Upper lobe of right lung (tissue), 1 donor: ENCODE results near the gene CEP112. TPM values are rescaled to one million over a fixed set of nuclear protein-coding genes. Genes with fewer than 3 reads are reported as not detected.

ENCODE experiments used
- ATAC-seq: fragments of 200-7000 bp; cut with Tn5 transposase; one replicate; pipeline ENCODE4 v1.9.1; 2020; ENCODE audit warnings: mild to moderate bottlenecking, moderate library complexity
- DNase-seq: peaks from one replicate; pipeline ENCODE4 v3.0.0-alpha.2; 2020
- H3K27ac ChIP-seq: fragments of 200-600 bp; one replicate; pipeline ENCODE4 v1.8.0; 2022
- H3K27me3 ChIP-seq: fragments of 200-600 bp; one replicate; pipeline ENCODE4 v1.8.0; 2022; ENCODE audit warnings: mild to moderate bottlenecking
- H3K36me3 ChIP-seq: fragments of 200-600 bp; one replicate; pipeline ENCODE4 v1.8.0; 2022
- H3K4me1 ChIP-seq: fragments of 200-600 bp; one replicate; pipeline ENCODE4 v1.8.0; 2022
- H3K4me3 ChIP-seq: fragments of 200-600 bp; one replicate; pipeline ENCODE4 v1.8.0; 2022; ENCODE audit warnings: mild to moderate bottlenecking
- H3K9me3 ChIP-seq: fragments of 200-600 bp; one replicate; pipeline ENCODE4 v1.8.0; 2022
- intact Hi-C: fragments of 100-400 bp; cut with DNase I; formaldehyde crosslinking; loops from one replicate; pipeline ENCODE4 v1.11.0; 2022
- total RNA-seq: library from RNA; stranded (reverse); fragmentation: NEBNext Ultra II Directional; extraction: Animal tissue kit (Norgen Biotek cat#: 25700); gene quantifications from one replicate; pipeline ENCODE4 v1.2.1, GENCODE V29; 2021
- TF ChIP-seq, protein P1 (sequence below): fragments of 200-600 bp; IDR thresholded peaks from one replicate; pipeline ENCODE4 v1.8.0; 2022; ENCODE audit warnings: antibody characterized with exemption
- donor health status: DM: no; HTN: yes; CAD: no; lungs with severe emphysema.

The CEP112 gene
- total RNA-seq, 1 donor from 2014 or later, result 32.9 TPM

- Histone ChIP-seq H3K27me3 (no peaks in the 10 kb centered on the region), H3K36me3 (no peaks in the 10 kb centered on the region), H3K9me3 (peaks cover 12% of the 10 kb centered on the region), H3K27ac (no peak overlapping the region), H3K4me3 (no peak overlapping the region), H3K4me1 (no peaks in the 10 kb centered on the region)
- ATAC-seq, result no peak
- DNase-seq, result no peak
- intact Hi-C loops, result loop anchor here (10.0 kb wide), 1 partner anchor 505 kb away; no protein-coding TSS in a partner anchor
- TF ChIP-seq, protein P1, sequence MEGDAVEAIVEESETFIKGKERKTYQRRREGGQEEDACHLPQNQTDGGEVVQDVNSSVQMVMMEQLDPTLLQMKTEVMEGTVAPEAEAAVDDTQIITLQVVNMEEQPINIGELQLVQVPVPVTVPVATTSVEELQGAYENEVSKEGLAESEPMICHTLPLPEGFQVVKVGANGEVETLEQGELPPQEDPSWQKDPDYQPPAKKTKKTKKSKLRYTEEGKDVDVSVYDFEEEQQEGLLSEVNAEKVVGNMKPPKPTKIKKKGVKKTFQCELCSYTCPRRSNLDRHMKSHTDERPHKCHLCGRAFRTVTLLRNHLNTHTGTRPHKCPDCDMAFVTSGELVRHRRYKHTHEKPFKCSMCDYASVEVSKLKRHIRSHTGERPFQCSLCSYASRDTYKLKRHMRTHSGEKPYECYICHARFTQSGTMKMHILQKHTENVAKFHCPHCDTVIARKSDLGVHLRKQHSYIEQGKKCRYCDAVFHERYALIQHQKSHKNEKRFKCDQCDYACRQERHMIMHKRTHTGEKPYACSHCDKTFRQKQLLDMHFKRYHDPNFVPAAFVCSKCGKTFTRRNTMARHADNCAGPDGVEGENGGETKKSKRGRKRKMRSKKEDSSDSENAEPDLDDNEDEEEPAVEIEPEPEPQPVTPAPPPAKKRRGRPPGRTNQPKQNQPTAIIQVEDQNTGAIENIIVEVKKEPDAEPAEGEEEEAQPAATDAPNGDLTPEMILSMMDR, result no peak
Measured at GRCh38 chr17:65799454-65799853, 392.5 kb downstream of the CEP112 start.

- Histone ChIP-seq H3K27ac (no peak overlapping the region), H3K27me3 (no peaks in the 10 kb centered on the region), H3K36me3 (no peaks in the 10 kb centered on the region), H3K9me3 (peaks cover 12% of the 10 kb centered on the region), H3K4me1 (no peaks in the 10 kb centered on the region), H3K4me3 (no peak overlapping the region)
- DNase-seq (no peak), ATAC-seq (no peak)
- TF ChIP-seq, protein P1, result no peak
- intact Hi-C loops, result loop anchor here (10.0 kb wide), 1 partner anchor 503 kb away; no protein-coding TSS in a partner anchor
Measured at GRCh38 chr17:65797809-65798208, 394.1 kb downstream of the CEP112 start.

GRCh38 chr17:65797101-65797500, 394.8 kb downstream of the CEP112 start:
- H3K4me3 ChIP-seq, result no peak overlapping the region
- no peaks in the 10 kb centered on the region for H3K36me3 ChIP-seq
- H3K27me3 ChIP-seq, result no peaks in the 10 kb centered on the region
- DNase-seq, result no peak
- peaks cover 10% of the 10 kb centered on the region for H3K9me3 ChIP-seq
- H3K27ac ChIP-seq, result no peak overlapping the region
- intact Hi-C loops, result loop anchor here (10.0 kb wide), 1 partner anchor 502 kb away; no protein-coding TSS in a partner anchor
- TF ChIP-seq, protein P1, result no peak
- no peaks in the 10 kb centered on the region for H3K4me1 ChIP-seq
- ATAC-seq, result no peak

- Histone ChIP-seq H3K4me1 (no peaks in the 10 kb centered on the region), H3K27ac (no peak overlapping the region), H3K36me3 (no peaks in the 10 kb centered on the region), H3K4me3 (no peak overlapping the region), H3K9me3 (no peaks in the 10 kb centered on the region), H3K27me3 (no peaks in the 10 kb centered on the region)
- TF ChIP-seq, protein P1, result peak; percentile 51
- ATAC-seq (peak; percentile 88), DNase-seq (no peak)
- intact Hi-C loops, result loop anchor here (10.0 kb wide), 1 partner anchor 500 kb away; no protein-coding TSS in a partner anchor
Measured at GRCh38 chr17:65794572-65794971, 397.4 kb downstream of the CEP112 start.

GRCh38 chr17:65790241-65790640, 401.7 kb downstream of the CEP112 start:
- no peak for DNase-seq
- no peaks in the 10 kb centered on the region for H3K36me3 ChIP-seq
- H3K9me3 ChIP-seq, result no peaks in the 10 kb centered on the region
- ATAC-seq, result no peak
- TF ChIP-seq, protein P1, result no peak
- H3K27me3 ChIP-seq, result no peaks in the 10 kb centered on the region
- H3K27ac ChIP-seq, result no peak overlapping the region
- H3K4me3 ChIP-seq, result no peak overlapping the region
- intact Hi-C loops, result loop anchor here (10.0 kb wide), 1 partner anchor 495 kb away; no protein-coding TSS in a partner anchor
- H3K4me1 ChIP-seq, result peaks cover 6% of the 10 kb centered on the region

DNA sequence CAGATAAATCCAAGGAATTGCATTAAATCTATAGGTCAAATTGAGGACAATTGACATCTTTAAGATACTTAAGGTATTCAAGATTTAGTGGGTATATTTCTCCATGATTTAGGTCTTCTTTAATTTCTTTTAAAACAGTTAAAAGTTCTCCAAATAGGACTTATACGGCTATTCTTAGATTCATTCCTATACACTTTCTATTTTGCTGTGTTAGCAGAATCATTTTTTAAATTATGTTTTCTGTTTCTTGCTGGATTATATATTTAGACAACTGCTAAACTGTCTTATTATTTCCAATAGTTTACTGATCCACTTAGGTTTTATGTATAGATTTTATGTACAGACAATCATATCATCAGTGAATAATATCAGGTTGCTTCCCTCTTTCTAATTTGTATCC, 404.4 kb downstream of the CEP112 start:
- ATAC-seq (no peak), DNase-seq (no peak)
- no peak overlapping the region for H3K27ac ChIP-seq
- H3K27me3 ChIP-seq, result no peaks in the 10 kb centered on the region
- no peak overlapping the region for H3K4me3 ChIP-seq
- no peaks in the 10 kb centered on the region for H3K9me3 ChIP-seq
- peaks cover 13% of the 10 kb centered on the region for H3K4me1 ChIP-seq
- H3K36me3 ChIP-seq, result no peaks in the 10 kb centered on the region
- TF ChIP-seq, protein P1, result no peak
- intact Hi-C loops, result no loop called here
